Cardiac muscle cell (in vitro differentiated cells and primary cell): ENCODE results near the gene DERL3. TPM values are rescaled to one million over a fixed set of nuclear protein-coding genes. Genes with fewer than 3 reads are reported as not detected.
A peak's percentile ranks its signal among the peaks of the same experiment; 100 is the strongest.

Experiments
- DNase-seq, 2 donors: peaks; one replicate each; pipeline versions ENCODE4 v3.0.0 to v3.0.0-alpha.2; 2010 to 2017; ENCODE audit warnings: low read depth in 1 of 2, low spot score in 1 of 2
- H3K27ac ChIP-seq: fragments of 200-600 bp; sonication (generic); 2 replicates; pipeline ENCODE4 v1.5.1; 2016
- H3K27me3 ChIP-seq: fragments of 200-600 bp; sonication (generic); 2 replicates; pipeline ENCODE4 v1.6.0; 2016; ENCODE audit warnings: control low read depth
- H3K36me3 ChIP-seq: fragments of 200-600 bp; sonication (generic); 2 replicates; pipeline ENCODE4 v1.5.1; 2016; ENCODE audit warnings: control low read depth
- H3K4me1 ChIP-seq: fragments of 200-600 bp; sonication (generic); 2 replicates; pipeline ENCODE4 v1.8.1; 2017; ENCODE audit warnings: low read depth, mild to moderate bottlenecking, mixed run types
- H3K4me3 ChIP-seq: fragments of 200-600 bp; sonication (generic); 2 replicates; pipeline ENCODE4 v1.5.1; 2016; ENCODE audit warnings: mild to moderate bottlenecking
- H3K9me3 ChIP-seq: fragments of 200-600 bp; sonication (generic); 2 replicates; pipeline ENCODE4 v1.5.1; 2017; ENCODE audit warnings: low read depth, mild to moderate bottlenecking, control low read depth
- CTCF ChIP-seq: IDR thresholded peaks from 2 replicates; pipeline ENCODE4 v1.5.1; 2012; ENCODE audit warnings: low read depth, mild to moderate bottlenecking, low read length
- polyA plus RNA-seq: library from polyadenylated mRNA; unstranded; fragments of >200 nt; fragmentation: Nextera tagmentation; extraction: Ambion mirVana; gene quantifications from 2 replicates; pipeline ENCODE4 v1.2.1, GENCODE V29; 2016
- total RNA-seq: library from RNA; depleted of rRNA; stranded (reverse); fragments of >200 nt; gene quantifications from 2 replicates; pipeline ENCODE4 v1.2.3, GENCODE V29; 2016

Gene DERL3
- total and polyA plus RNA-seq, 2 experiments from 2014 or later = 18.0 to 55.3 TPM

DNA sequence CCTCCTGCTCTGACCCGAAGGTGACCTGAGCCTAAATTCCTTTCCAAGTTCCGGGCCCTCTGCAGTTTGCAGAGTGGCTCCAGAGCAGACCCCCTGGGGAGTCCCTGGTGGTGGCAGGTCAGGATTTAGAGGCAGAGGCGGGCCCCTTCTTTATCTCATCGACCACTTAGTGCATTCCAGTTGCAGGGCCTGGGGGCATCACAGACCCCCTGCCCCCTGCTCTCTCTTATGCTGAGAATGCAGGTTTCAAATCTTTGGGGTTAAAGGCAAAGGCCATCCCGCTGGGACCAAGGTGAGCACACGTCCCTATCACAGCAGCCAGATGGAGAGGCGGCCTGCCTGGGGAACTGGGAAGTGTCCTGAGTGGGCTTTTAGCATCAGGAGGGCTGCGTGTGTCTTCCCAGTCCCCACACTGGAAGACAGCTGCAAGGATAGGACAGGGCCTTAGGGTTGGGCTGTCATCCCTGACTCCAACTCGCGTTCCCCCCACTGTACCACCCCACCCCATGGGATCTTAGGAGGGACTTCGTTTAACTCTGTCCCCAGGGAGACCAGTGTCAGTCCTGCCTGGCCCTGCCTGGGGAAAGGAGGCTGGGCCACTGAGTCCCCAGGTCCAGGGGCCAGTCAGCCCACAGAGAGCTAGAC, 11.3 kb downstream of the DERL3 start:
- no peak for DNase-seq
- Histone ChIP-seq H3K27ac (peak overlapping the region; percentile 86), H3K9me3 (no peaks in the 10 kb centered on the region), H3K4me3 (no peak overlapping the region), H3K4me1 (peaks cover 29% of the 10 kb centered on the region), H3K27me3 (no peaks in the 10 kb centered on the region), H3K36me3 (peaks cover 23% of the 10 kb centered on the region)
- TF ChIP-seq CTCF = no peak

DNA sequence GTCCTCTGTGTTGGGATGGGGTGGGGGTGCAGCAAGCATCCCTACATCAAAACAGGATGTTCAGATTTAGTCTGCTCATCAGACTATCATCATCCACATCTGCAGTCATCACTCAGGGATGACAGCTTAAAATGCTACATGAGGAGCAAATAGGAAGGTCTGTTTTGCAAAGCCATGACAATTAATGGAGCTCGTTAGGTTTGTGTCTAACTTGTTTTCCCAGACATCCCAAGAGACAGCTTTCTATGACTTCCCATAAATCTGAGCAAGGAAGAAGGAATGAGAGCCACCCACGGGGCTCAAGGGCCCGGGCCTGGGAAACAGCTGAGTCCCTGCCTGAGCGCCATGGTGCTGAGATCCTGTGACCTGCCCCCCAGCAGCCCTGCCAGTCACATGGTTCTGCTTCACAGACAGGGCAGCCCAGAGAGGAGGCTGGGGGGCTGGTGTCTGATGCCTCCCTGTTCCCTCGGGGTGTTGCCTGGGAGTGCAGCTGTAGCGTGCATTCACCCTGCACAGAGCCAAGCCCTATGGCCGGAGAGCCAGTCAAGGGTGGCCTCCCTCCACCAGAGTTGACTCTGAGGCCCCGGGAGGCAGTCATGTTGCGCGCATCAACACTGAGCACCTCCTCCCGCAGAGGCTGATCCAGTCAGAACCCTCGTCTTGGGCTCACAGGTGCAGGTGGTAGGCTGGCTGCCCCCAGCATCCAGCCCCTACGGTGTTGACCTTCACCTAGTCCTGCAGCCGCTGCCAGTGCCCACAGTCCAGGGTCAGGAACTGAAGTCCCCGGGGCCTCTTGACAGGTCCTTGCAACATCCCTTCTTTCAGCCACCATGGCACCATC, 12.1 kb downstream of the DERL3 start:
- H3K36me3 ChIP-seq = peaks cover 29% of the 10 kb centered on the region
- no peak overlapping the region for H3K4me3 ChIP-seq
- no peak for TF ChIP-seq CTCF
- no peaks in the 10 kb centered on the region for H3K9me3 ChIP-seq
- peaks cover 22% of the 10 kb centered on the region for H3K4me1 ChIP-seq
- H3K27ac ChIP-seq = peak overlapping the region; percentile 86
- no peak for DNase-seq
- H3K27me3 ChIP-seq = no peaks in the 10 kb centered on the region

DNA sequence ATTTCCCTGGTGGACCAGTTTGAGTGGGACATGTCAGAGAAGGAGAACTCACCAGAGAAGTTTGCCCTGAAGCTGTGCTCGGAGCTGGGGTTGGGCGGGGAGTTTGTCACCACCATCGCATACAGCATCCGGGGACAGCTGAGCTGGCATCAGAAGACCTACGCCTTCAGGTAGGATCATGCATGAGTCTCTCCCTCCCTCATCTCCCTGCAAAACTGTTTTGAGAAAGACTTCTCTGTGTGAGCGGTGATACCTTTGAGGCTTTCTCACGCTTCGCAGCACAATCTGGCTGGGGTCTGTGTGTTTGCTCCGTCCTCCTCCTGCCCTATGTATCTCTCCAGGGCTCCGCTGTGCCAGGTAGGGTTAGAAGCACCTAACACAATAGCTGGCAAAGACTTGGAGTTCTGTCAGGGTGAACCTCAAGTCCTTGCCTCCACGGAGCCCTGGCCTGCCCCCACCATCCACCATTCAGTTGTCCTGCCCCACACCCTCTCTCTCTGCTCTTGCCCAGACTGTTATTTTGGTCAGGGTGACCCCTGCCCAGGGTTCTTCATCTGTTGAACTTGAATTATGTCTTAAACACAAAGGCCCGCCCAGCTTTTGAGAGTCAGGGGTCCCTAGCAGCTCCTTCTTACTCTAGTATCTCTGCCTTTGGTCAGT, 13.4 kb downstream of the DERL3 start:
- no peaks in the 10 kb centered on the region for H3K9me3 ChIP-seq
- peaks cover 43% of the 10 kb centered on the region for H3K36me3 ChIP-seq
- no peak overlapping the region for H3K4me3 ChIP-seq
- DNase-seq = no peak
- H3K27ac ChIP-seq = peak overlapping the region; percentile 86
- no peak for TF ChIP-seq CTCF
- H3K4me1 ChIP-seq = peaks cover 21% of the 10 kb centered on the region
- H3K27me3 ChIP-seq = no peaks in the 10 kb centered on the region

GRCh38 chr22:23824476-23825245, 14.1 kb downstream of the DERL3 start:
- no peak for TF ChIP-seq CTCF
- peak overlapping the region; percentile 86 for H3K27ac ChIP-seq
- H3K4me3 ChIP-seq = no peak overlapping the region
- H3K27me3 ChIP-seq = no peaks in the 10 kb centered on the region
- H3K36me3 ChIP-seq = peaks cover 47% of the 10 kb centered on the region
- no peaks in the 10 kb centered on the region for H3K9me3 ChIP-seq
- no peak for DNase-seq
- H3K4me1 ChIP-seq = peaks cover 21% of the 10 kb centered on the region

- Histone ChIP-seq H3K27ac (peak overlapping the region; percentile 30), H3K4me1 (peaks cover 21% of the 10 kb centered on the region), H3K36me3 (peaks cover 53% of the 10 kb centered on the region), H3K9me3 (no peaks in the 10 kb centered on the region), H3K4me3 (no peak overlapping the region), H3K27me3 (no peaks in the 10 kb centered on the region)
- DNase-seq = peak in 1 of 2 donors; percentile 32
- TF ChIP-seq CTCF = no peak
These were observed 15.4 kb downstream of the DERL3 start for GRCh38 chr22:23823331-23823791.
